ENCODE results near the gene SCGB1D4. TPM values are rescaled to one million over a fixed set of nuclear protein-coding genes. Genes with fewer than 3 reads are reported as not detected.
A peak's percentile ranks its signal among the peaks of the same experiment; 100 is the strongest.

Gene SCGB1D4
- total and polyA plus RNA-seq, 10 of the 15 experiments (the other 5 are each of a cell fraction or from before 2014, with no cell fraction given): not detected

- Histone ChIP-seq H3K27me3 (replicated peaks in 1 of 2; ENCODE audit: control insufficient read depth in 2 of 2, insufficient read depth in 2 of 2, low read length in 1 of 2) (peaks cover 0 to 4% of the 10 kb centered on the region in 2 experiments; a peak in 2 of 4 replicates), H3K36me3 (ENCODE audit: control insufficient read depth in 2 of 2, insufficient read depth in 2 of 2, low read length in 1 of 2) (no peaks in the 10 kb centered on the region), H3K4me2 (ENCODE audit: control insufficient read depth, insufficient read depth) (peak overlapping the region; percentile 97), H3K9me3 (replicated peaks; ENCODE audit: control insufficient read depth, insufficient read depth, low read length) (no peaks in the 10 kb centered on the region), H3K4me3 (no peak overlapping the region), H3K79me2 (ENCODE audit: control insufficient read depth, insufficient read depth, low read length) (no peaks in the 10 kb centered on the region), H3K4me1 (ENCODE audit: control insufficient read depth, insufficient read depth, low read length) (peaks cover 4% of the 10 kb centered on the region), H3K9ac (ENCODE audit: control insufficient read depth, insufficient read depth, low read length) (no peak overlapping the region), H4K20me1 (ENCODE audit: control insufficient read depth, insufficient read depth) (no peaks in the 10 kb centered on the region), H3K27ac (ENCODE audit: control insufficient read depth, insufficient read depth) (no peak overlapping the region), H2AFZ (ENCODE audit: control insufficient read depth, low read depth, low read length) (no peak overlapping the region; the same call in 1 of the 2 replicates)
- ChIA-PET RAD21 (ENCODE audit: unreplicated experiment) (interaction anchor here (0.9 to 4.1 kb wide), 3 partner anchors 38 to 204 kb away, joined by 3 to 31 read pairs (median 4); no protein-coding TSS in a partner anchor), SMC1A (ENCODE audit: uncharacterized antibody, unreplicated experiment) (interaction anchor here (1.2 to 4.5 kb wide), 3 partner anchors 21 to 42 kb away, joined by 3 to 70 read pairs (median 4); no protein-coding TSS in a partner anchor), POLR2A (interaction anchor here (0.6 kb wide), 1 partner anchor 549 kb away, joined by 5 read pairs; no protein-coding TSS in a partner anchor), CTCF (interaction anchor here (0.9 to 4.8 kb wide), 18 partner anchors 14 to 319 kb away, joined by 3 to 98 read pairs (median 4); no protein-coding TSS in a partner anchor)
- TSS peak; percentile 54 for BruUV-seq (replicated peaks)
- 96% methylated on average over 1 of the region's 1 CpG for WGBS (ENCODE audit: insufficient coverage, insufficient replicate concordance, low lambda C conversion rate, missing lambda C conversion rate)
- DNase-seq (ENCODE audit: low read depth, low spot score): no peak
- TF ChIP-seq PKNOX1 (IDR thresholded peaks at IDR 0.05) (peak; percentile 42; the same call in 1 of the 2 replicates), GABPA (IDR thresholded peaks at IDR 0.05; ENCODE audit: low read depth) (no peak)
- in situ Hi-C loops (cut with MboI): no loop called here
- FAIRE-seq: no peak
- ATAC-seq: no peak
- intact Hi-C loops (cut with micrococcal nuclease; ENCODE audit: unreplicated experiment): no loop called here
Observed at GRCh38 chr11:62338218-62338617, 39.3 kb upstream of the SCGB1D4 start.

Data from GM12878 (cell line).